DOHH2 (cell line): ENCODE data around the gene UBL3.

ENCODE experiments used
- CTCF ChIP-seq: fragments of 200-600 bp; sonication (generic); IDR thresholded peaks from one replicate; pipeline ENCODE4 v1.5.1; 2014; ENCODE audit warnings: antibody characterized with exemption, mild to moderate bottlenecking, low read depth, low read length; ENCODE audit not compliant: poor library complexity, severe bottlenecking
- EZH2phosphoT487 ChIP-seq: fragments of 200-600 bp; sonication (generic); IDR thresholded peaks from 2 replicates; pipeline ENCODE4 v1.6.1; 2017; ENCODE audit warnings: borderline replicate concordance, mild to moderate bottlenecking, antibody characterized with exemption, low read length, moderate library complexity, mixed read lengths

GRCh38 chr13:29752175-29752574 lies 98.2 kb downstream of the UBL3 start:
- no peak for TF ChIP-seq CTCF
- no peak for TF ChIP-seq EZH2phosphoT487
